CD4-positive, alpha-beta T cell treated with Interleukin-6 for 4 hours (primary cell): ENCODE measurements around the gene UBE2J2.

Source experiments
- DNase-seq: peaks from one replicate; pipeline ENCODE4 v3.0.0-alpha.2; 2020; ENCODE audit warnings: mixed read lengths

UBE2J2 gene

DNA sequence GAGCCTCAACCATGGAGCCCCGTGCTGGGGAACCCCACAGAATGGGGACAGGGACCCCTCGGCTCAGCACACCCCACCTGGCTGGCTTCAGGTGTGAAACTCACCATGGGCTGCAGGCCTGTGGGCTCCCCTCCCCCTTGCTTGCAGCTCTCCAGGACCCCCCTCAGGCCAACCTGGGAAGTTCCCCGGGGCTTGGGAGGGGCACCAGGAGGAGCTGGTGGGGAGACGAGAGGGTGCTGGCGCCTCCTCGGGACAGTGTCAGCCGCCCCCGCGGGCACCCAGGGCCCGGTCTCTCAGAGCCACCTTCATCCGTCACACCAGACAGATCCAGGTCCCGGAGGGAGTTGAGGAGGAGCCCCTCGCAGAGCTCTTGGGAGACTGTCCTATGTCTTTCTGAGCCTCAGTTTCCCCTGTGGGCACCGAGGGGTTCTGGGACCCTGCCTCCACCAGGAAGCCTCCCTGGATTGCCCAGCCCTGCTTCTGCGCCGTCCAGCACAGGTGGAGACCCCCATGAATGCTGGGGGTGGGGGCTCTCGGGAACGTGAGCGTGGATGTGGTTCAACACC, 66.6 kb downstream of the UBE2J2 start:
- DNase-seq: no peak

DNA sequence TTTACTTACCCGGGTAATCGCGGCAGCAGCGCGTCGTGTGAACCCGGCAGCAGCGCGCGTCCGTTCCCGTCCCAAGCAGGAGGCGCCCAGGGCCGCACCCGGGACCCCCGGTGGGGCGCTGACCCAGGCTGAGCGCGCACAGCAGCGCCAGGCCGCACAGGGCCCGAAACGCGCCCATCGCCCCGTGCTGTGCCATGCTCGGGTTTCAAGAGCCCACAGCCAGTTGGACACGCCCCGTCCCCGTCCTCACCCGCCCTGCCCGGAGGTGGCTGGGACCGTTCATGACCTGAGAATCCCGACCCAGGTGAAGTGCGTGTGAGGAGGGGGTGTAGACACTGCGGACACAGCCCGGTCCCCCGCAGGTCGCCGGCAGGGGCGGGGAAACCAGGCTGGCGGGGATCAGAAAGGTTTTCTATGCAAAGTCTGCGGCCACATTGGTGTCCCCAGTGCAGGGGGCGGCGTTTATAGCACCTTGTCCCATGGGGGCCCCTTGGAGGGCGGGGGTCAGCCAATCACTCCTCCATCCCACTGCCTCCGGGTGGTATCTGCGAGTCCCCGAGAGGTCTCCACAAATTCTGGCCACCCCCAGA, 67.2 kb downstream of the UBE2J2 start, which contains the start of gene TNFRSF18:
TSS of gene TNFRSF18 (minus strand) at position 217 of the 590 bp plus-strand sequence. CDS start at position 196, 21 bp downstream.
- peak; percentile 59 for DNase-seq

DNA sequence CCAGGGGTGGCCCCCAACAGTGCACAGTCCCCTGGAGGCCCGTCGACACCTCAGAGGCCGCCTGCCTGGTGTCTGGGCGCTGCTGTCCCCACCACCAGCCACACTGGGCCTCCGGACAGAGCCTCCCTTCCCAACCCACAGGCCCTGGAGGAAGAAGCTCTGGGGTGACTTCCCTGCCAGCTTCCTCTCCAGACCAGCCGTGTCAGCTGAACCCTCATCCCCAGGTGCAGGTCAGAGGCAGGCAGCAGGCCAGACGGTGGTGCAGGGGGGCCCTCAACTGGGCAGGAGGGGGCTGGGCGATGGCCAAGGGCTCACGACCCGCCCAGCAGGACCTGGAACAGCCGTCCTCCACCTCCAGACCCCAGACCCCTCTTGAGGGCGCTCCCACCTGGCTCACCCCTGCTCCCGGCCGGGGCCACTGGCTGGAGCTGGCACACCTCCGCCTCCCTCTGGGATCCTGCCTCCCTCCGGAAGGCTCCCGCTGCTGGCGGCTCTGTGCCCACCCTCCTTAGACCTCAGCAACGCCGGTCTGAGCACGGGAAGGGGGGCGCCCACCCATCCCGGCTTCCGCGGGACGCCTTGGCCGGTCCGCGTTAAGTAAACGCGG, 67.8 kb downstream of the UBE2J2 start:
- no peak for DNase-seq

DNA sequence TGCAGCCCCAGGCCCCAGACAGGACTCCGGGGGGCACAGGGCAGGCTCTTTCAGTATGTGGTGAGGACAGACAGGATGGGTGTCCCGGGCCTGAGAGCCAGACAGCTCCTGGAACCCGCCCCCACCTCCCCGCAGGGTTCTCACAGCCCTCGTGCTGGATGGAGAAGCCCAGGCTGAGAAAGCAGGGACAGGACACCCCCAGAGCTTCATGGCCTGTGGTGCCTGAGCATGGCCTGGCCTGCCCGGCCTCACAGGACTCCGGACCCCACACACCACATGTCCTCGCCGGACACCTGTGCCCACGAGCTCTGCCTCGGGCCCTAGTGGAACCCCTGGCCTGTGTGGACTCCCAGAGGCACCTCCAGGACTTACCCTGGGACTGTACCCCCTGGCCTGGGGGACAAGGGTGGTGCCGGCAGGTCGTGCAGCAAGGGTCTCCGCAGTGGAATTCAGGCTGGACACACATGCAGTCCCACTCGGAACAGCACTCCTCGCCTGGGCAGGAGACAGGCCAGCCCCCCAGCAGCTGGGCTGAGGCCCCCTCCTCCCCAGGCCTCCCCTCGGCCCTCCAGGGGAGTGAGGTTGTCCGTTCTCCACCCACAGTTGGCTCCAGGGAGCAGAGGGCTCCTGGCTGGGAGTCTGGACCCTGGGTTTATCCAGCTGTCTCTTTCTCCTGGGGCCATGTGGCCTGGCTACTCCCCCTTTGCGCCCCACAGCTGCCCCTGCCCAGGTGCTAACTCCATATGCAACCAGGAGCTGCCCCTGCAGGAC, 68.5 kb downstream of the UBE2J2 start:
- no peak for DNase-seq

DNA sequence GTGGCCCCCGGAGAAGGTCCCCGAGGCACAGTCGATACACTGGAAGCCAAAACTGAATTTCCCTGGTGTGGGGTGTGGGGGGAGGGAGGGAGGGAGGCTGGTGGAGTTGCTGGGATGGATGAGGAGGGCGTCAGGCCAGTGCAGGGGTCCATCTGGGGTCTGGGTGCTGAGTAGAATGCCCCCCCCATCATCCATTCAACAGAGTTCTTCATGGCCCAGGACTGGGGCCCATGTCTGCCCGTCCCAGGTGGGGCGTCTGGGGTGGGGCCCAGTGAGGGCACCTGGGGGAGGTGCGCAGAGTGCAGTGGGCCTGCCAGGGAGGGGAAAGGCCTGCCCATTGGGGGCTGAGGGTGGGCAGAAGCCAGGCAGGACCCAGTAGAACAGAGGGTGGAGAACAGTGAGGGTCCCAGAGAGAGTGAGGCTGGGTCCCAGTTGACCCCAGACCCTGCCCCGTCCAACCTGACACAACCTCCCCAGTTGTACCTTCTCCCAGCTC, 69.2 kb downstream of the UBE2J2 start:
- DNase-seq: no peak
